ENCODE measurements around the gene HAPLN2. TPM values are rescaled to one million over a fixed set of nuclear protein-coding genes. Genes with fewer than 3 reads are reported as not detected.

HAPLN2 gene
- total and polyA plus RNA-seq, 8 donors: 0.33 to 0.37 TPM; not detected in 6

- 66 to 100% (median 79%) methylated on average over 3 of the region's 3 CpGs for WGBS, 5 donors
- intact Hi-C loops (cut with DNase I; ENCODE audit: low total_unique reads): no loop called here
- Histone ChIP-seq H3K4me1 (peaks cover 12 to 24% (median 16%) of the 10 kb centered on the region in 4 donors), H3K4me3 (no peak overlapping the region), H3K36me3 (no peaks in the 10 kb centered on the region), H3K27me3 (peaks cover 21 to 100% (median 78%) of the 10 kb centered on the region in 3 donors), H3K9me3 (no peaks in the 10 kb centered on the region), H3K27ac (no peak overlapping the region)
- no peak for TF ChIP-seq POLR2AphosphoS5 (IDR thresholded peaks at IDR 0.05)
- no peak for TF ChIP-seq POLR2A (IDR thresholded peaks at IDR 0.05)
- no peak for TF ChIP-seq EP300 (IDR thresholded peaks at IDR 0.05)
- TF ChIP-seq, protein P1, sequence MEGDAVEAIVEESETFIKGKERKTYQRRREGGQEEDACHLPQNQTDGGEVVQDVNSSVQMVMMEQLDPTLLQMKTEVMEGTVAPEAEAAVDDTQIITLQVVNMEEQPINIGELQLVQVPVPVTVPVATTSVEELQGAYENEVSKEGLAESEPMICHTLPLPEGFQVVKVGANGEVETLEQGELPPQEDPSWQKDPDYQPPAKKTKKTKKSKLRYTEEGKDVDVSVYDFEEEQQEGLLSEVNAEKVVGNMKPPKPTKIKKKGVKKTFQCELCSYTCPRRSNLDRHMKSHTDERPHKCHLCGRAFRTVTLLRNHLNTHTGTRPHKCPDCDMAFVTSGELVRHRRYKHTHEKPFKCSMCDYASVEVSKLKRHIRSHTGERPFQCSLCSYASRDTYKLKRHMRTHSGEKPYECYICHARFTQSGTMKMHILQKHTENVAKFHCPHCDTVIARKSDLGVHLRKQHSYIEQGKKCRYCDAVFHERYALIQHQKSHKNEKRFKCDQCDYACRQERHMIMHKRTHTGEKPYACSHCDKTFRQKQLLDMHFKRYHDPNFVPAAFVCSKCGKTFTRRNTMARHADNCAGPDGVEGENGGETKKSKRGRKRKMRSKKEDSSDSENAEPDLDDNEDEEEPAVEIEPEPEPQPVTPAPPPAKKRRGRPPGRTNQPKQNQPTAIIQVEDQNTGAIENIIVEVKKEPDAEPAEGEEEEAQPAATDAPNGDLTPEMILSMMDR (IDR thresholded peaks at IDR 0.05): no peak
- DNase-seq: no peak
Observed at GRCh38 chr1:156644146-156644545, 24.9 kb downstream of the HAPLN2 start.

GRCh38 chr1:156644640-156645039, 25.4 kb downstream of the HAPLN2 start:
- Histone ChIP-seq H3K27ac (no peak overlapping the region), H3K9me3 (no peaks in the 10 kb centered on the region), H3K4me1 (peaks cover 12 to 24% (median 16%) of the 10 kb centered on the region in 4 donors), H3K27me3 (peaks cover 21 to 100% (median 73%) of the 10 kb centered on the region in 3 donors), H3K4me3 (no peak overlapping the region), H3K36me3 (no peaks in the 10 kb centered on the region)
- 35 to 60% (median 41%) methylated on average over 1 of the region's 1 CpG for WGBS, 5 donors
- intact Hi-C loops (cut with DNase I; ENCODE audit: low total_unique reads): no loop called here
- TF ChIP-seq POLR2A (IDR thresholded peaks at IDR 0.05): no peak
- TF ChIP-seq POLR2AphosphoS5 (IDR thresholded peaks at IDR 0.05): no peak
- TF ChIP-seq, protein P1 (IDR thresholded peaks at IDR 0.05): no peak
- no peak for TF ChIP-seq EP300 (IDR thresholded peaks at IDR 0.05)
- DNase-seq: no peak

DNA sequence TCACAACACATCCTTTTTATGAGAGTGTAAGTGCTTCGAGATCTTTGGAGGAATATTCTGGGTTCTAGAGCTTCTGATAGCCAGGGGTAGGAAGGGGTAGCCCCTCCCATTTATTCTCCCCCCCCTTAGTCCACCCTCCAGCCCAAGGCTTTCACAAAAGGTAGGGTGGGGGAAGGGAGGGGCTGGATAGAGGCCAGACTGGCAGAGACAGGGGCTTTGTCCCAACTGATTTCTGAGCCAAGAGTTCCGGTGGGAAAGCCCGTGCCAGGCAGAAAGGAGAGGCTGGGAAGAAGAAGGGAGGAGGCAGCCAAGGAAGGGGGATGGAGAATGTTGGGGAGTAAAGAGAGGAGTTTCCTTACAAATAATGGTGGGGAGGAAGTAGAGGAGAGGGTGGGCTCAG, 25.8 kb downstream of the HAPLN2 start:
- 32 to 59% (median 45%) methylated on average over 3 of the region's 3 CpGs for WGBS, 5 donors
- Histone ChIP-seq H3K9me3 (no peaks in the 10 kb centered on the region), H3K4me3 (no peak overlapping the region), H3K27me3 (peaks cover 21 to 100% (median 69%) of the 10 kb centered on the region in 3 donors), H3K27ac (no peak overlapping the region), H3K4me1 (peaks cover 12 to 24% (median 16%) of the 10 kb centered on the region in 4 donors), H3K36me3 (no peaks in the 10 kb centered on the region)
- intact Hi-C loops (cut with DNase I; ENCODE audit: low total_unique reads): no loop called here
- no peak for DNase-seq
- TF ChIP-seq, protein P1 (IDR thresholded peaks at IDR 0.05): no peak
- TF ChIP-seq EP300 (IDR thresholded peaks at IDR 0.05) (no peak), POLR2A (IDR thresholded peaks at IDR 0.05) (no peak), POLR2AphosphoS5 (IDR thresholded peaks at IDR 0.05) (no peak)

DNA sequence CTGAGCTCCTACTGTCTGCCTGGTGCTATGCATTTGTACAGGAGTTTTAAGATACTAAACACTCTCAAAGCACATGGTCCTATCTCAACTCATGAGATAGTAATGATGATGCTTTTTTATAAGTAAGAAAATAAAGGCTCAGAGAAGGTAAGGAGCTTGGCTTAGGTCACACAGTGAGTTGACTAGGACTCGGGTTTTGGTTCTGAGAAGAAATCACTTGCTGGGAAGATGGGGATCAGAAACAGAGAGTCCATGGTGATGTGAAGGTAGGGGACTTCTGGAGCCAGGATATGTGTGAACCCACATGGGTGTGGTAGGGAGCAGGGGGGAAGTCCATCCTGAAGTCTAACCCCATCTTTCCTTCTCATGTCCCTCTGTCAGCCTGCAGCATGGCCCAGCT, 26.5 kb downstream of the HAPLN2 start:
- Histone ChIP-seq H3K4me1 (peaks cover 12 to 24% (median 16%) of the 10 kb centered on the region in 4 donors), H3K27ac (no peak overlapping the region), H3K27me3 (peaks cover 24 to 100% (median 69%) of the 10 kb centered on the region in 3 donors), H3K9me3 (no peaks in the 10 kb centered on the region), H3K36me3 (no peaks in the 10 kb centered on the region), H3K4me3 (no peak overlapping the region)
- TF ChIP-seq POLR2AphosphoS5 (IDR thresholded peaks at IDR 0.05) (no peak), POLR2A (IDR thresholded peaks at IDR 0.05) (no peak)
- 76 to 96% (median 91%) methylated on average over 1 of the region's 1 CpG for WGBS, 5 donors
- no peak for DNase-seq
- intact Hi-C loops (cut with DNase I; ENCODE audit: low total_unique reads): no loop called here

GRCh38 chr1:156646738-156647211, 27.6 kb downstream of the HAPLN2 start:
- Histone ChIP-seq H3K36me3 (no peaks in the 10 kb centered on the region), H3K9me3 (no peaks in the 10 kb centered on the region), H3K4me1 (peaks cover 7 to 14% (median 8%) of the 10 kb centered on the region in 4 donors), H3K4me3 (no peak overlapping the region), H3K27ac (no peak overlapping the region), H3K27me3 (peaks cover 15 to 100% (median 59%) of the 10 kb centered on the region in 3 donors)
- 3 to 22% (median 8%) methylated on average over 4 to 51 of the region's 51 CpGs for WGBS, 5 donors
- no peak for DNase-seq
- TF ChIP-seq POLR2AphosphoS5 (IDR thresholded peaks at IDR 0.05) (no peak), EP300 (IDR thresholded peaks at IDR 0.05) (no peak), POLR2A (IDR thresholded peaks at IDR 0.05) (no peak)
- TF ChIP-seq, protein P1 (IDR thresholded peaks at IDR 0.05): no peak
- intact Hi-C loops (cut with DNase I; ENCODE audit: low total_unique reads): no loop called here

Measured in stomach (tissue), 9 donors.